Mesothelial cell of epicardium (in vitro differentiated cells): ENCODE results near the gene CTNNB1. TPM values are rescaled to one million over a fixed set of nuclear protein-coding genes. Genes with fewer than 3 reads are reported as not detected.

ENCODE experiments used
- DNase-seq, 2 experiments: peaks; one replicate each; pipeline ENCODE4 v3.0.0; 2021; ENCODE audit warnings: low spot score in 2 of 2; ENCODE audit not compliant: unreplicated experiment in 2 of 2
- H3K27ac Mint-ChIP-seq: 2 replicates; pipeline ENCODE4 v1.8.0; 2021; ENCODE audit warnings: mixed read lengths
- H3K27me3 Mint-ChIP-seq: 2 replicates; pipeline ENCODE4 v1.8.0; 2021; ENCODE audit warnings: low read depth, mixed read lengths
- H3K36me3 Mint-ChIP-seq: 2 replicates; pipeline ENCODE4 v1.8.0; 2021; ENCODE audit warnings: mixed read lengths
- H3K4me1 Mint-ChIP-seq: 2 replicates; pipeline ENCODE4 v1.8.0; 2021; ENCODE audit warnings: mixed read lengths
- H3K4me3 Mint-ChIP-seq: 2 replicates; pipeline ENCODE4 v1.8.0; 2021; ENCODE audit warnings: mild to moderate bottlenecking, moderate library complexity, mixed read lengths
- H3K9me3 Mint-ChIP-seq: 2 replicates; pipeline ENCODE4 v1.8.0; 2021; ENCODE audit warnings: mixed read lengths
- CTCF ChIP-seq: fragments of 200-600 bp; sonication (generic); IDR thresholded peaks from one replicate; pipeline ENCODE4 v1.5.0; 2021; ENCODE audit warnings: antibody characterized with exemption; ENCODE audit not compliant: unreplicated experiment
- total RNA-seq: library from RNA; stranded (reverse); gene quantifications from 3 replicates; pipeline ENCODE4 v1.2.1, GENCODE V29; 2021

Gene CTNNB1
- total RNA-seq, 1 donor from 2014 or later: 545 TPM

- H3K4me1 Mint-ChIP-seq: peaks cover 17% of the 10 kb centered on the region
- no peak for TF ChIP-seq CTCF
- H3K27ac Mint-ChIP-seq: no peak overlapping the region
Measured at GRCh38 chr3:41182504-41183059, 16.7 kb upstream of the CTNNB1 start.

GRCh38 chr3:41184394-41184793, 14.9 kb upstream of the CTNNB1 start:
- TF ChIP-seq CTCF: no peak
- Mint-ChIP-seq H3K27me3 (no peaks in the 10 kb centered on the region), H3K9me3 (no peaks in the 10 kb centered on the region), H3K36me3 (no peaks in the 10 kb centered on the region), H3K4me3 (no peak overlapping the region), H3K27ac (no peak overlapping the region), H3K4me1 (peaks cover 17% of the 10 kb centered on the region)
- no peak for DNase-seq

More at GRCh38 chr3:41182504-41183059, 16.7 kb upstream of the CTNNB1 start:
- Mint-ChIP-seq H3K4me3 (no peak overlapping the region), H3K27me3 (no peaks in the 10 kb centered on the region), H3K36me3 (no peaks in the 10 kb centered on the region), H3K9me3 (no peaks in the 10 kb centered on the region)
- DNase-seq: no peak

GRCh38 chr3:41186297-41186696, 13.0 kb upstream of the CTNNB1 start:
- DNase-seq: no peak
- Mint-ChIP-seq H3K27ac (no peak overlapping the region), H3K36me3 (no peaks in the 10 kb centered on the region), H3K4me1 (peaks cover 5% of the 10 kb centered on the region), H3K4me3 (no peak overlapping the region), H3K9me3 (no peaks in the 10 kb centered on the region), H3K27me3 (no peaks in the 10 kb centered on the region)
- no peak for TF ChIP-seq CTCF

GRCh38 chr3:41188306-41188705, 11.0 kb upstream of the CTNNB1 start:
- Mint-ChIP-seq H3K27me3 (no peaks in the 10 kb centered on the region), H3K4me3 (no peak overlapping the region), H3K36me3 (no peaks in the 10 kb centered on the region), H3K9me3 (no peaks in the 10 kb centered on the region), H3K4me1 (no peaks in the 10 kb centered on the region), H3K27ac (no peak overlapping the region)
- DNase-seq: no peak
- no peak for TF ChIP-seq CTCF

DNA sequence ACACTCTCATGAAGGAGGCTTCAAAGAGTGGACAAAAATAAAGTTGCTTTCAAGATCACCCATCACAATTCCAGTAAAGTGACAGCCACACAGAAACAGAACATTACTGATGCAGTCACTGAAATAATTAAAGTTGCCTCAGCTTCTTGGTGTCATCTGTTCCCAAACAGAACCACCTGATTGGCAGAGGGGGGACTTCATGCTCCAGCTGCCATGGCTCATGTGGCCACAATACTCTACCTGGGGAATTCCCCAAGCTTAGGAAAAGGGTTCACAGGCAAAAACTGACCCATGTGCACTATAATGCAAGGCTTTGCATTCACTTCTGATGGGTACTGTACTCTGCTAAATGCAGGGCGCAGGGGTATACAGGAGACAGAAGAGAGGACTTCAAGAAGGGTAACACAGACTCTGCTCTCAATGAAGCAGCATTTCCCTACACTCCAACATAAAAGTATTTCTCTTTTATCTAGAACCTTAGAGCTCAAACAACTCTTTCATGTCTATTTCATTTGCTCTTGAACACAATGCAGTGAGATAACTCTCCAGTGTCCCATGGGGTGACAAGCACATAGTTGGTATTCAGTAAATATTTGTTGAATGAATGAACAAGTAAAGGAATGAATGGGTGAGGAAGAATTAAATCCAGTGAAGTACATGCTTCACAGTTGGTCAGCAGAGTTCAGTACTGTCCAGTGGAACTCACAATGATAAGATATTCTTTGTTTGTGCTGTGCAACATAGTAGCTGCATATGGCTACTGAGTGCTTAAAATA, 8.6 kb upstream of the CTNNB1 start:
- Mint-ChIP-seq H3K27me3 (no peaks in the 10 kb centered on the region), H3K36me3 (no peaks in the 10 kb centered on the region), H3K27ac (no peak overlapping the region), H3K9me3 (no peaks in the 10 kb centered on the region), H3K4me3 (no peak overlapping the region), H3K4me1 (no peaks in the 10 kb centered on the region)
- TF ChIP-seq CTCF: no peak
- no peak for DNase-seq
